HG03378 (cell line): ENCODE results near the gene PFDN6.
A peak's percentile ranks its signal among the peaks of the same experiment; 100 is the strongest.

Source experiments
- ATAC-seq: cut with Tn5 transposase; IDR thresholded peaks from one replicate; pipeline ENCODE4 v1.9.1; 2021; ENCODE audit warnings: mild to moderate bottlenecking, moderate library complexity; ENCODE audit not compliant: unreplicated experiment

PFDN6 gene

DNA sequence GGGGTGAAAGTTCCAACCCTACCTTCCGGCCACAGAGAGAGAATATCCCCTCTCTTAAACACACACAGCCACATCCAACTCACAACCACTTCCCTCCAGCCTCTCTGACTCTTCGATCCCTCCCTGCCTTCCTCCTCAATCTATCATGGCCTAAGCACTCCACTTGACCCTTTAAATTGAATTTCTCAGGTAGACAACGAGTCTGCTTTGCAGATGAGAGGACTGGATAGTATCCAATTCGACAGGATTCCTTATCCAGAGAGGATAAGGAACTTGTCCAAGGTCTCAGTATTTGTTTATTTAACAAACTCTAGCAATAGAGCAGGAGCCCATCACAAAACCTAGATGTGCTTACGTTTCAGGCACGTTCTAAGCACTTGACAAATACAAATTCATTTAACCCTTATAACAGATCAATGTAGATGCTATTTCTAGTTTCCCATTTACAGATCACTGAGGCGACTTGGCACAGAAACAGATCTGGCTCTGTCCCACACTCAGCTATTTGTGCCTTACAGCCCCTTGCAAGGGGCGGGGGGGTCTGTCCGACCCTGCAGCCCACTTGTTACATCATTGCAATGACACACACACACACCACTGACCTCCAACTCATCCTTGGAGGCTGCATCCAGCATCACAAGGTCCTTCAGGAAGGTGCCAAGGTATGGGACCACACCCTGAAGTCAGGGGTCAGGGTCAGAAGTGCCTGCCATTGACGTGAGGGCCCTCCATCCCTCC lies 4.9 kb downstream of the PFDN6 start:
- ATAC-seq: no peak

DNA sequence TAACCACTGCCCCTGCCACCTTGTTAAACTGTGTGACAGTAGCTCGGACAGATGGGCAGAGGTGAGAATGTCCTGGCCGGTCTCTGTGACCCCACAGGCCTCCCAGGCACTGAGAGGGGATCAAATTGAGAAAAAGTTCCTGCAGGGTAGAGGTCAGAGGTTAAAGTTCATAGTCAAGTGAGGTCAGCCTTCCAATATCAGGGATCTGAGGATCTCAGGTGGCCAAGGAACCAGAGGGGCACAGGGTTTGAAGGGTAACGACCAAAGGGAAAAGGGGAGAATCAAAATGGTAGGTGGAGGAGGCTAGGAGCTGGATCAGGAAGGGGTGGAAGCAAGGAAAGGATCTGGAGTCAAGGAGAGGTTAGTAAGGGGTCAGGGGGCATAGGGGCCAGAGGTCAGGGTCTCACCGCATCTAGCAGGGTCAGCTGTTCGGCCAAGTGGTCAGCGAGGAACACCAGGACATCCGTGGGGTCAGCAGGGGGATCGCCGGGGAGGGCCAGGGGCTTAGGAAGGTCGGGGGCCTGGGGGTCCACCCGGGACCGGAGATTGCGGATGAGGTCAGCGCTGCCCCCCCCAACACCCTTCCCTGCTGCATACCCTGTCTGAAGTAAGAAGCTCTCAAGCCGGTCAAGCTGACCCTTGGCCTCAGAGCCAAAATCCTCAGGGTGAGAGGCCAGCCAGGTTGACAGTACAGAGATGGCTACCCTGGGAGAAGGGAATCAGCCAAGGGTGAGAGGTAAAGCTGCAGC lies 6.4 kb downstream of the PFDN6 start:
- no peak for ATAC-seq

DNA sequence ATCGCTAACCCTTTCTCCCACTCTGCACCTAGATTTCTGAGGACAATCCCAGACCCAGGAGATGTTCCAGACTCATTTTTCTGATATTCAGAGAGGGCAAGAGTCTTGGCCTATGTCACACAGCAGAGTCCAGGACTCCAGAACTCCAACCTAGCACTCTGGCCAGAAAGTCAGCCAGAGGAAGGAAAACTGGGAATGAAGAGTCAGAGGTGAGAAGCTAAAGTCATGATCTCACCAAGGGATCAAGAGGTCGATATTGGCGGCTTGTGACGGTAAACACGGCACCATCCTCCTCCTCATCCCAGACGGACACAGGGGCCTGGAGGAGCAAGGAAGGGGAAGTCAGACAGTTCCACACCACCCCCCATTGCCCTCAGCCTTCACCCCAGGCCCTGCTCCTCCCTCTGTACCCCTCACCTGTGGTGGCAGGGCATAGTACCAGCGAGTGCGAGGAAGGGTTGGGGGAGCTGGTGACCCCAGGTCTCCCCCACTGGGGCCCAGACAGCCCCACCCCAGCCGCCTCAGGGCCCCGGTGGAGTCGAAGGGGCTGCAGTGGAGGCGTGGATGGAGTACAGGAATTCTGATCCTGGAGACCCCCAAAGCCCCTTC lies 7.5 kb downstream of the PFDN6 start:
- no peak for ATAC-seq

DNA sequence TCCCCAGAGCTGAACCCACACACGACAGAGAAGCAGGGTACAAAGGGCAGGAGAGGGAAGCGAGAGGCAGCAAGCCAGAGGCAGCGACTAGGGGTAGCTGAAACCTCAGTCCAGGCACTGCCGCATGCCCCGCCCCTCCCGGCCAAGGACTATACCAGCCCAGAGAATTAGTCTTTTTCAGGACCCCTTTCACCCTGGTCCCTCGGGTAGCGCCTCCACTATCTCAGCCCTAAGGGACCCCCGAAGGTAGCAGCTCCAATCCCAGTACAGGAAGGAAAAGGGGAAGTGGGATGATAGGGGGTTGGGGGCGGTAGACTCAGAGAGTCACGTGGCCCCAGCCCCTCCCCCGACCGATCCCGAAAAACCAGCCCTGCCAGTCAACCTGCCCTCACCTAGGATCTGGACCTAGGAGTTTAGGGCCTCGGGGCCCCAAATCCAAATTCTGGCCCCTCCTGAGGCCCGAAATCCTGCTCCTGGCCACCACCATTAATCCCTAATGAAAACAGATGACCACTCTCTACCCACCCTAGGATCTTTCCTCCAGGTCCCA lies 8.1 kb downstream of the PFDN6 start:
- no peak for ATAC-seq

DNA sequence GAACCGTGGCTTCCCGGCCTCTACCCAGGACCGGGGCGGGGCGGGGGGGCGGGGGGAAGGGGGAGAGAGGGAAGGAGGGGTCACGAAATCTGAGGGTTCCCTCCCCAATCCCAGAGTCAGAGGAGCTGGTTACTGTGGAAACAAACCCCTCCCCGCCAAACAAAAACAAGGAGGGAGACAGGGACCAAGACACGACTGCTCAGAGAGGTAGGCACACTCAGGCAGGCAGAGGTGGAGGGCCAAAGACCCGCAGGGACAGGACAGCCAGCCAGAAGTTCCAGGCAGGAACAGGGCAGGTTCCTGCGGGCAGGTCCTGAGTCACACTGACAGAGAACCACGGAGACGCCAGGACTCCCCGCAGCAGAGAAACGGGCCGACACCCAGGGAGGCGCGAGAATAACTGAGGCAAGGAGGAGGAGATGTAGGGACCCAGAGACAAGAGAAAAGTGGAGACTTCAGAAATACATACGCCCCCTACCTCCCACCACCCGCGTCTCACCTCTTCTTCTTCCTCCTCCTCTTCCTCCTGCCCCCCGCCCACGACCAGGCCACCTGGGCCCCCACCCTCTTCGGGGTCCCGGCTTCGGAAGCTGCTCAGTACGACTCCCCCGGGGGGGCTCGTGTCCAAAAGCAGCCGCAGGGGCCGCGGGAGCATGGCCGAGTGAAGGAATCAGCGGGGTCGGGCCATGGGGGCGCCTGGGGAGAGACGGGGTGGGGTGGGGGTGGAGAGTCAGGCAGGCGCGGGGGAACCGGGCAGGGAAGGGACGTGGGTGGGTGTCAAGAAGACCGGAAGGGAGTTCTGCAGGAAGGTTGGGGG lies 8.8 kb downstream of the PFDN6 start:
- ATAC-seq: no peak

DNA sequence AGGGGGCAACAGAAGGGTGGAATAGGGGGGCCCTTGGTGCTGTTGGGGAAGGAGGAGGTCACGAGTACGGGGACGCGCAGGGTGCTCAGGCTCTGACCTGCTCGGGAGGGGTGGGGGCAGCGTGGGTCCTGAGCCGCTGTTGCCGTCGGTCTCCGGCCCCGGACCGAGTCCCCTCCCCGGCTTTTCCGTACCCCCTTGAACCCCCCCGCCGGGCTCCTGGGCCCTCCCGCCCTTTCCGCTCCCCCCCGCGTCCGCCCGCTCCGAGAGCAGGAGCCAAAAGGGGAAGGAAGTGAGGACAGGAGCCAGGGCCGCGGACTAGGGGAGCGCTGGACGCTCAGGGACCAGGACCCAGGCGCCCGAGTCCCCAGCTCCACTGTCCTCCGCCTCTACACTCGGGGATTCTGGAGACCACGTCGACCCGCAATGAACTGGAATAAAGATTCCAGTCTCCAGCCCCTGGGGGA lies 9.4 kb downstream of the PFDN6 start, which contains the start of gene RGL2:
RGL2 (minus strand) TSS at position 170 of the 464 bp plus-strand sequence. CDS start 332 bp downstream, outside the sequence.
- peak; percentile 15 for ATAC-seq

DNA sequence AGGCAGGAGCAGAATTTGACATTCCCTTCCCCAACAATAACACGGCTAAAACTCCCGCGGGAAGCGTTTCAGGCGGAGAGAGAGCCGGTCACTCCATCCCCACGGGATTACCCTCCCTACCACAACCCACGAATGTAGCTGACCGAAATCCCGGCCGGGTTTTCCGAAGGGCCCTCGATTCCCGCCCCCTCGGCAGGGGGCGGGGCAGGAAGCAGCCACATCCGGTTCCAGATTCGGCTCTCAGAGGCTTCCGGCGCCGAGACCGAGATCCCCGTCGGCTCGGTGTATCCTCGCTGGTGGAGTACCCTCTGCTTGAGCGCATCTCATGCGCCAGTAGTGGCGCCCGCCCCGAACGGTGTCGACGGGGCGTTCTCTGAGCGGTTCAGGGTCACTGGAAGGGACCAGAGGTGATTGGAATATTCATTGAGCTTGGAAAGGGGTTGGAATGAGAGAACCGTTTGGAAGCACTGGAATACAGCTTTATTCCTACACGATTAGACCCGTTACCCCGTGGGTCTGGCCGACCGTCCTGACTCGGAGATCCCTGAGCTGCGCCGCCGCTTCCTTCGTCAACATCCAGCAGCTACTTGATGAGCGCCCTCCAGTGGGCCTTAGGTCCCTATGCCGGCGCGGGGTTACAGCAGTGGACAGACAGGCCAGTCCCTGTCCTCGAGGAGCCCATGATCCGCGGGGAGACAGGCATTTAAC lies 10.0 kb downstream of the PFDN6 start:
- peak; percentile 60 for ATAC-seq

DNA sequence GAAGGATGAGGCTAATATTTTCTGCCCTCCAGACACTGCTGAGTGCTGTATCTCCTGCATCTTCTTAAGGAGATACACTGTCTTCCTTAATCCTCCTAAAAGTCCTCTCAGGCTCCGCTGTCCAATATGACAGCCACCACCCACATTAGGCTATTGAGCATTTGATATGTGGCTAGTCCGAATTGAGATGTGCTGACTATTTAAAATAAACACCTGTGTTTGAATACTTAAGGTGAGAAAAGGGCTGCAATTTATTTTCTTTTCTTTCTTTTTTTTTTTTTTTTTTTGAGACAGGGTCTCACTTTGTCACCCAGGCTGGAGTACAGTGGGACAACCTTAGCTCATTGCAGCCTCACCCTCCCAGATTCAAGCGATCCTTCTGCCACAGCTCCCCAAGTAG lies 12.5 kb downstream of the PFDN6 start:
- no peak for ATAC-seq

DNA sequence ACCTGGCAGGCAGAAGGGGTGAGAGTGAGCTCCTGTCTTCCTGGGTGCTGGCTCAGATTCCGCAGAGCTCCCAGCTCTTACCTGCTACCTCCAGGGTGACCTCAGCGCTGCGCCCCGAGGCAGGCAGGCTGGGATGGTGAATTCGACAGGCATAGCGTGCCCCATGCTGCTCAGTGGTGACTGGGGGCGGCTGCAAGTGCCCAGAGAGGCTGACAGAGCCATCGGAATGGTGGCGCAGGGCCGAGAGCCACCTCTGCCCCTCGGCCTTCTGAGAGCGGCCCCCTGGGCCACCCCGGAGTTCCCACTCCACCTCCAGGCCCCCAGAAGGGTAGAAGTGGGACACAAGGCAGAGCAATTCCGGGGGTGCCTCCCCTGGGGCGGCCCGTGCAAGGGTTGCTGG lies 14.8 kb downstream of the PFDN6 start:
- ATAC-seq: no peak

DNA sequence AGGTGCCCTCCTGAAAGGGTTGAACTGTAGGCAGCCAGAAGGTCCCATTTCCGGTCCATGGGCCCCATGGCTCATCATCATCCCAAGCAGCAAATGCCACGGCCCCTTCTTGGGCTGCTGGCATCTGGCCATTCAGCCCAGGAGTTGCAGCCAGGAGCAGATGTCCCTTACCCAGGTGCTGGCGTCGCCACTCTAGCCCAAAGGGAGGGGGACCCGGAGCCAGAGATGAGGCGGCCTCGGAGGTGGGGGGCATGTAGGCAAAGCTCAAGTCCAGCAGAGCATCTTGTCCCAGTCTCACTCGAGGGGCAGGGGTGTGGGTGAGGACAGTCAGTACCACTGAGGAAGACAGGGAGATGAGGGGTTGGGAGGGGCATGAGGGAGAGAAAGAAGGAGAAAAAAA lies 15.7 kb downstream of the PFDN6 start:
- ATAC-seq: no peak

DNA sequence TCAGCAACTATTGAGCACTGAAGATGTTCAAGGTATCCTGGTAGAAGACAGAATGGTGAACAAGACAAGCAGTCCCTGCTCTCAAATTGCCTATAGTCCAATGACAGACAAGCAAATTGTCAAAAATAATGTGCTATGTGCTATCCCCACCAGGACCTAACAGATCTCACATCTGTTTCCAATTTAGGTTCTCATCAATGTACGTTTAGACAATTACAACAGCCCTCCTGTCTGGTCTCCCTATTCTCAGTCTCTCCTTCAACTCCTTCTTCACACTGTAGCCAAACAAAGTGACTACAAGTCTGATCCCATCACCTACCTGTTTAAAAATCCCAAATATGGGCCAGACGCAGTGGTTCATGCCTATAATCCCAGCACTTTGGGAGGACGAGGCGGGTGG lies 17.0 kb downstream of the PFDN6 start:
- no peak for ATAC-seq

DNA sequence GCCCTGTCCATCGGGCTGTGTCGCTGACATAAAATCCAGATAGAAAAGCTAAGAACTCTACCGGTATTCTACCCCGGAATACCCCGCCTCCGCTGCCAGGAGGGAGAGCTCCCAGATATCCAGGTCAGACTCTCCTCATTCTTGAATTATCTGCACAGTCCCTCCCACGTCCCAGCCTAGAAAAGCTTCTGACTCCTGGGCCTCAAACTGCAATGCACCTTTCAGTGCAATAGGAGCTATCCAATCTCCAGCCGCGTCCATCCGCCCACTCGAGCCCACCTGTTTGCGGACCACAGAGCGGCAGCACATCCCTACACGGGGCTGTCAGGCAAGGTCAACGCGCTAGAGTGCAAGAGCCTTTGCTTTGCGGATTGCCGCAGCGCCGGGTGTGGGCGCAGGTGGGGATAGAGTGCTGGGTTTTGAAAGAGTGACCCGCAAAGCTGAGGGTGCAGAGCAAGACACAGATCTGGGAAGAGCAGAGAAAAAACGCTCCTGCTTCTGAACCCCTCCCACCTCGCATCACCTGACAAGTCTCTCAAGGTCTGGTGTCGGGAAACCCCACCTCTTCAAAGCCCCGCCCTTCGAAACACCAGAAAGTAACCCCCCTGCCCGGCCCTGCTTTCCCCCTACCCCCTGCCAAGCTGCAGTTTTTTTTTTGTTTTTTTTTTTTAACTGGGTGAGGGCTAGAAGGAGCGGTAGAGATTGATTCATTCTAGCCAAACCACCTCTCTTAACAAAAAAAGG lies 23.1 kb downstream of the PFDN6 start:
- no peak for ATAC-seq

DNA sequence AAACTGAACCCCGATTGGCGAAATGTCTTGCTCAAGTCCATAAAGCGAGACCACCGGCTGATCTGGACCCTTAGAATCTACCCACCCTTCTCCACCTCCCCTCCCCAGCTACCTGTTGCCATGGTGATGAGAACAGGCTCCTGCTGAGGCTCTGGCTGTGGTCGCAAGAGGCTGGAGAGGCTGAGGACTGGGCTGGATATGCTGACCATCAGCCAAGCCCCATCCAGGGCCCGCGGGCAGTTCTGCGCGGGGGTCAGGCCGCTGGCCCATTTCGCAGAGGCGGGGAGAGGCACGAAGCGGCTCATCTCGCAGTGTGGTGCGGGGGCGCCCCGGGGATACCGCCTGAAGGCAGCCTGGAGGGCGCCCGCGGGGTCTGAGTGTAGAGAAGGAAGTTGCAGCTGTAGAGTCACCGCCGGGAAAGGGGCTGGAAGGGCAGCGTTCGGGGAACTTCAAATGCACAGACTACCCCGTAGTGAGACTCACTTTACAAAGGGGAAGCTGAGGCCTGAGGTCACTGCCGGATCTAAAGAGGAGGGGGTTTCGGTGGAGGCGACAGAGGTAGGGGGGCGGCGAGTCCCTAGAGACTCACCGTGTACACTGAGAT lies 23.8 kb downstream of the PFDN6 start:
- no peak for ATAC-seq

DNA sequence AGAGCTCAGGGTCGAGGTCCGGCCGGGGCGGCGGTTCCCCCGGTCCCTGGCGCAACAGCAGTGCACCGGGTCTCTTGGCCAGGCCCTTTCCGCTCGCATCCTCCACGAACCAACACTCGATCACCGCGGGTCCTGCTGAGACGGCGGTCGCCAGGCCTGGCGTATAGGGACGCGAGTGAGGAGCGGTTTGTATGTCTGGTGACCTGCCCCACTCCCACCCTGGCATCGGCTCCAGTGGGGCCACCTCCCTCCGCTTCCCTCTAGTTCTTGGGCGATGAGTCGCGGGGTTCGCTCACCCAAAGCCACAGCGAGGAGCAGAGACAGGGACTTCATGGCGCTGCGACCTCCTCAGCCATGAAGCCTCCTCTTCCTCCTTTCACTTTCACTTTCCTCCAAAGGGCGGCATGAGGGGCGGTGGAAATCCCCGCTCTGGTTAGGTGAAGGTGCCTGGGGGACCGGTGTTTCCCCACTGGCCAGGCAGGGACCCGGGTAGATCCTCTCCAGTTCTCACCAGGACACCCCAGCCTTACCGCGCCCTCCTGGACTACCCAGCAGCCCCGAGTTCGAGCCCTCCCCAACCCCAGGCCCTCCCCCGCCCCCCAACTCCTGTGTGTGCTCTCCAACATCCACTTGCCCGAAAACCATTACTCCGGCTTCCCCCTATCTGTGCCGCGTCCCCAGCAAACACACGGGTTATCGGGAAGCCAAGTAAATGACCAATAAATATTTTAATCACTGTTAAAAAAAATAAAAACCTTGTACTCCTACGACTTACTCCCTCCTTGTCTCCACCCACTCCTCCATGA lies 24.5 kb downstream of the PFDN6 start, which contains the start of gene TAPBP:
TAPBP (minus strand) TSS at position 370 of the 806 bp plus-strand sequence; CDS start at position 333, 37 bp downstream.
- ATAC-seq: no peak

DNA sequence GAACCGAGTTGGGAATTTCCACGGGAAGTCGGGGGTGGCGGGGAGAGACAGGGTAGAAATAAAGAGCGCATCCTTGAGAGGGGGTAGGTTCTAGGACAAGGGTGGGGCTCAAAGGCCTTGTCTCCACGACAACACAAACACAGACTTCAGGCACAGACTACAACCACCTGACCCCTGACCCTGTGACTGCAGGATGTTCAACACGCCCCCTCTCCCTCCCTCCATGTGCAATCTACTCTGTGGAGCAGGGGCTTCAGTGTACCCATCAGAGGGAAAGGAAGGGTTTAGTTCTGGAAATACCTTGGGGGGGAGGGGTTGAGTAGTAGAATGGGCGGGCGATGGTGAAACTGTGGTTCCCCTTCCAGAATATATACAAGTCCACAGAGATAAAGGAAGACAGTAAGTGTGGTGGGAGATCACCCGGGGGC lies 25.1 kb downstream of the PFDN6 start:
- ATAC-seq: no peak

DNA sequence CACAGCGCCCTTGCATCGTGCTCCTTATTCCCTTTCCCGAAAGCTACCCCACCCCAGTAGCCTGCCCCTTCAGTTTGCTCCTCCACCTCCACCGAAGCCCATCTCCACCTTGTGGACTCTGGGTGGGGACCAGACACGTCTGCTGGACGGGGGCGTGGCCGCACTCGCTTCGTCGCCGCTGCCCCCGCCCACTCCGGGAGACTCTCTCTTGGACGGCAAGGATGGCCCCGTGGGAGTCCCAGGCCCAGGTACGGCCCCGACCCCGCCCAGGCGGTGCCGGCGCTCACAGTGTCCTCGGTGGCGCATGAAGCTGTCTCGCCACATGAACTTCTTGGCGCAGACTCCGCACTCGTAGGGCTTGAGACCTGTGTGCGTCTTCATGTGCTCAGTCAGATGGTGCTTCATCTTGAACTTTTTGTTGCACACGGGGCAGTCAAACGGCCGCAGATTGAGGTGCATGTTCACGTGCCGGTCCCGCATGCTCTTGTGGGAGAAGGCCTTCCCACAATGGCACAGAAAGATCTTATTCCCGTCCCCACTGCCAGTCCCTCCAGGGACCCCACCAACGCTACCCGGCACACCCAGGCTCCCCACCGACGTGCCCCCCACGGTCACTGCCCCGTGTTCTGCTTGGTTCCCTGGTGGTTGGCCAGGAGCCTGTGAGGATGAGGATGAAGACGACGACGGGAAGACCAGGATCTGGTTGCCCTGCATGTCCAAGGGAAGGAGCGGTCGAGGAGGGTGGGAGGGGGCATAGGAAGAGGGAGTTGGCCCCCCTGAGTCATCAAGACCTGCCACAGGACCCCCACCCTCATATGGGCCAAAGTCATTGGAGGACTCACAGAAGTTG lies 25.8 kb downstream of the PFDN6 start:
- ATAC-seq: no peak
